ENCODE measurements around the gene SMPD3.

SMPD3 gene

DNA sequence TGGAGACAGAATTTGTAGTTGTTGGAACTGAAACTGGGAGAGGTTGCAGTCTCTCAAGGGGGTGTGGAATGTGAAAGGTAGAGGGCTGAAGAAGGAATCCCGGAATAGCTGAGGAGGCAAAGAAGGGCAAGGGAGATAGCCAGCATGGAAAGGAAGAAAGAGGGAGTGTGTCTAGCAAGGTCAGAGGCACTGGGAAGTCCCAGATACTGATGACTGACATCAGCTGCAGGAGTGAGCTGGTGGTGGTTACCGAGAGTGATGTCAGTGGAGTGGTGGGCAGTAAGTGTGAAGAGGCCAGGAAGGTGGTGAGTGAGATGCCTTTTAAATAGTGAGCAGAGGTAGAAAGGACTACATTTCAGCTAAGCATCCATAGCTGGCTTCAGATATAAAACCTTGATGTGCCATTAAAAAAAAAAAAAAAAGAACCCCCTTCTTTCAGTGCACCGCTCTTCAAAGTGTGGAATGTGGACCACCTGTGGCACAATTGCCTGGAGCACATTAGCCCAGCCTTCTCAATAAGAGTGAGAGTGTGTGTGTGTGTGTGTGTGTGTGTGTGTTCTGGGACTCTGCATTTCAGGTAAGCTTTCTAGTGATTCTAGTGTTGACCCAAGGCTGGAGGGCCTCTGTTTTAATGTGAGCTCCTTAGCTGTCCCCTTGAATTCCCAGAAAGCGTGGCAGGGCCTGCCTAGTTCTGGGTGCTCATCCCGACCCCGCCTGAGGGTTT is 129.0 kb downstream of the SMPD3 start:
- DNase-seq, result no peak

GRCh38 chr16:68313116-68313515 is 135.2 kb downstream of the SMPD3 start:
- no peak for DNase-seq

- peak; percentile 93 for DNase-seq
Observed at GRCh38 chr16:68310774-68311511, 137.4 kb downstream of the SMPD3 start, which contains the start of the genes PRMT7 and SLC7A6OS. TSS of gene PRMT7 (plus strand) at chr16:68311019. CDS start at chr16:68315980, 4,961 bp downstream. TSS of gene SLC7A6OS (minus strand) at chr16:68310946. CDS start at chr16:68310926, 20 bp downstream.

DNA sequence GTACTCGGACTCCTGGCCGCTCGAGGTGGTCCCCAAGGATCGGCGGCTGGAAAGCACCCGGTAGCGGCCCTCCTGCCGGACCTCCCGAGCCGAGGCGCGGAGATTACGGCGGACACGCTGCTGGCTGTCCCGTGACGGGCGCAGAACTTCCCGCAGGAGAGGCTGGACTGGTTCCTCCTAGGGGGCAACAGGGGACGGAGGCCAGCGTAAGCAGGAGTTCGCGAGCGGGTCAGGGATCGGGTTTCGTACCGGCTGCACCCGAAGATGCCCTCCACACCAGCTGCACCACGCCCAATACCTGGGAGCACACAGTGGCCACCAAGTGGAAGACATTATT is 137.9 kb downstream of the SMPD3 start:
- peak; percentile 21 for DNase-seq

GRCh38 chr16:68309799-68310198 is 138.5 kb downstream of the SMPD3 start:
- no peak for DNase-seq

Measured in HCEC 1CT (cell line).